ENCODE results near the gene NOD2.

NOD2 gene

DNA sequence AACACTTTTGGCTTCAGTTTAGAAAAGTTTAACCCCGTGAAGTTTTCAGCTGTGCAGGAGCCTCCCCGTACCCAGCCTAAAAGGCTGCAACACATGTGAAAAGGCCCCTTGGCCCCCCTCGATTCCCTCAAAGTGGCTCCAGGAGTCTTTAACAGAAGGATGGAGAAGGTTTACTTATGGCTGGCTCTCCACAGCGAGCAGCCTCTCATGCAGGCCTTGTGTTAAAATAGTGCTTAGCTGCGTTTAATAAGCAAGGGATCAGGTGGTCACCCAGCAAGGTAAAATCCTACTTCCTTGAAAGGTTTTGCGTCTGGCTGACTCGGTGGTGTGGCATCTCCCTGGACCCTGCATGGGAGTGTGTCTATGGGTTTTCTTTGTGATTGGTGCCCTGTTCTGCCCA lies 40.1 kb downstream of the NOD2 start:
- DNase-seq (ENCODE audit: low read depth), result no peak
- no peak overlapping the region for H3K4me3 ChIP-seq (ENCODE audit: control insufficient read depth, low read depth, low read length)
- TF ChIP-seq CTCF (conservative IDR thresholded peaks at IDR 0.05; ENCODE audit: control insufficient read depth, insufficient read depth, low read depth, low read length), result no peak

- no peak for TF ChIP-seq CTCF (conservative IDR thresholded peaks at IDR 0.05; ENCODE audit: control insufficient read depth, insufficient read depth, low read depth, low read length)
- no peak overlapping the region for H3K4me3 ChIP-seq (ENCODE audit: control insufficient read depth, low read depth, low read length)
- peak; percentile 45 for DNase-seq (ENCODE audit: low read depth)
These were observed 42.3 kb downstream of the NOD2 start for GRCh38 chr16:50735629-50736122.

DNA sequence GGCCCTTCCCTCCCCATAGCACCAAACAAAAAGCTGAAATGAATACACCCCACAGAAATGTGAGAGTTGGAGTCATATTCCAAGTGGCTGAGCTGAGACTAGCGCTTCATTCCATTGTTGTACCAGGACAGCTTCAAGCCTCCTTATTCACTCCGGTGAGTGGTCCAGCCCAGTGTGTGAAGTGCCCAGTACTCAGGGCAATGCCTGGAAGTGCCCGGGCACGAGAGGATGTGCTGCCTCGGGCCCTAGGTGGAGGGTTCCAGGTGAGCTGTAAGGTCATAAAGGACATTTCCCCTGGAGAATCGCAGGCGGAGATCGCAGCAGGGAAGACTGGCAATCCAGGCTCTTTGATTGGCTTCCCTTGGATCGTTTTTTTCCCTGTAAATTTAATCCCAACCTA lies 43.0 kb downstream of the NOD2 start:
- H3K4me3 ChIP-seq (ENCODE audit: control insufficient read depth, low read depth, low read length), result no peak overlapping the region
- no peak for DNase-seq (ENCODE audit: low read depth)

DNA sequence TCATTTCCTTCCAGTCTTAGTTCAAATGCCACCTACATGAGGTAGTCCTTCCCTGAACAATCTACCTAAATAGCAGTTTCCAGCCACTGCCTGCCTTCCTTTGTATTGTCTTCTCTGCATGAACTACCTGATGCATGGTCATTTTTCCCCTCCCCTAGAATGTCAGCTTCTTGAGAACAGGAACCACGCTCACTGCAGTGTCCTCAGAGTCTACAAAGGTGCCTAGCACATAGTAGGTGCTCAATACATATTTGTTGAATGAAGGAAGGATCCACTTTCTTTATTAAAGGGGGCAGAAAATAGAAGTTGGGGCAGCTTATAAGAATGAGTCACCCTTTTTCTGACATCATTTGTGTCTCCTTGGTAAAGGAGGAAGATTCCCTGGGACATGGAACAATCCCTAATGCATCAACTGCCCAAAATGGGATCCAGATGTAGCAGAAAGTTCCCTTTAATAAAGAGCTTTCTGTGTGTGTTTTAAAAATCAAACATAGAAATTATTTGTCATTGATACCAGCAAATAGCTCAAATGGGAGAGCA lies 44.1 kb downstream of the NOD2 start:
- DNase-seq (ENCODE audit: low read depth), result peak; percentile 80
- no peak overlapping the region for H3K4me3 ChIP-seq (ENCODE audit: control insufficient read depth, low read depth, low read length)
- no peak for TF ChIP-seq CTCF (conservative IDR thresholded peaks at IDR 0.05; ENCODE audit: control insufficient read depth, insufficient read depth, low read depth, low read length)

More for the DNA sequence above, 43.0 kb downstream of the NOD2 start:
- TF ChIP-seq CTCF (conservative IDR thresholded peaks at IDR 0.05; ENCODE audit: control insufficient read depth, insufficient read depth, low read depth, low read length), result no peak

- no peak overlapping the region for H3K4me3 ChIP-seq (ENCODE audit: control insufficient read depth, low read depth, low read length)
These were observed 45.6 kb downstream of the NOD2 start for GRCh38 chr16:50739031-50739430.

GRCh38 chr16:50740736-50741135 lies 47.3 kb downstream of the NOD2 start:
- peak; percentile 46 for DNase-seq (ENCODE audit: low read depth)
- no peak for TF ChIP-seq CTCF (conservative IDR thresholded peaks at IDR 0.05; ENCODE audit: control insufficient read depth, insufficient read depth, low read depth, low read length)
- no peak overlapping the region for H3K4me3 ChIP-seq (ENCODE audit: control insufficient read depth, low read depth, low read length)

More at GRCh38 chr16:50739031-50739430, 45.6 kb downstream of the NOD2 start:
- no peak for TF ChIP-seq CTCF (conservative IDR thresholded peaks at IDR 0.05; ENCODE audit: control insufficient read depth, insufficient read depth, low read depth, low read length)
- DNase-seq (ENCODE audit: low read depth), result no peak
